Measurements from ENCODE around the gene PET100.

Gene PET100, protein sequence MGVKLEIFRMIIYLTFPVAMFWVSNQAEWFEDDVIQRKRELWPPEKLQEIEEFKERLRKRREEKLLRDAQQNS

DNA sequence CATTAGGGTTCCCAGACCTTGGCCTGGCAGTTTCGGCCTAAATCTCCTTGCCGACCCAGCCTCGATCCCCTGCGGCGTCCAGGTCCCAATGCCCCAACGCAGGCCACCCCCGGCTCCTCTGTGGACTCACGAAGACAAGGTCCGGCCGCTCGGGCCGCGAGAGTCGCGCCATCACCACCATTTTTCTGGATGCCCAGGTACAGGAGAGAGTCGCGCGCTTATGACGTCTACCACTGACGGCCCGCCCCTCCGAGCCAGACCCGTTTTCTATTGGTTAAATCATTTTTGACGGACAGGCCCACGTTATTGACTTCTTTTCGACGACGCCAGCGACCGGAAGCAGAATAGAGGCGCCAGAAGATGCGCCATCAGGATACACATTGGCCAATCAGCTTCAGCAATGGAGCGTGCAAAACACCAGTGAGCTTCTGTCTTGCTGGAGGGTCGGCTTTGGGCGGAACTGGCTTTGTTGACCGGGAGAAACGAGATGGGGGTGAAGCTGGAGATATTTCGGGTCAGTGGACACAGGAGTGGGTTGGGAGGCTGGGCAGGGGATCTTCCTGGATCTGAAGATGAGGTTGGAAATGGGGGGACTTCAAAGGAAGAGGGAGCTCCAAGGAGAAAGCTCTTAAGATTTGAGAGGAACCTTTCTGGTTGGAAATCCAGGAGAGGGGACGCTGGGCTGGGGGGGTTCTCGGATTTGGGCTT is at the start of gene PET100, which contains the start of gene XAB2:
TSS of gene PET100 (plus strand) at position 447 of the 708 bp plus-strand sequence. CDS start at position 488, 41 bp downstream.
TSS of gene XAB2 (minus strand) at position 199 of the 708 bp plus-strand sequence. CDS start at position 181, 18 bp downstream.
- no peaks in the 10 kb centered on the region for H3K27me3 ChIP-seq (ENCODE audit: insufficient read depth, low read depth, severe bottlenecking)
- peak; percentile 96 for DNase-seq
- H3K36me3 ChIP-seq: peaks cover 33% of the 10 kb centered on the region
- no peaks in the 10 kb centered on the region for H3K9me3 ChIP-seq (ENCODE audit: severe bottlenecking)
- TF ChIP-seq, protein P1, sequence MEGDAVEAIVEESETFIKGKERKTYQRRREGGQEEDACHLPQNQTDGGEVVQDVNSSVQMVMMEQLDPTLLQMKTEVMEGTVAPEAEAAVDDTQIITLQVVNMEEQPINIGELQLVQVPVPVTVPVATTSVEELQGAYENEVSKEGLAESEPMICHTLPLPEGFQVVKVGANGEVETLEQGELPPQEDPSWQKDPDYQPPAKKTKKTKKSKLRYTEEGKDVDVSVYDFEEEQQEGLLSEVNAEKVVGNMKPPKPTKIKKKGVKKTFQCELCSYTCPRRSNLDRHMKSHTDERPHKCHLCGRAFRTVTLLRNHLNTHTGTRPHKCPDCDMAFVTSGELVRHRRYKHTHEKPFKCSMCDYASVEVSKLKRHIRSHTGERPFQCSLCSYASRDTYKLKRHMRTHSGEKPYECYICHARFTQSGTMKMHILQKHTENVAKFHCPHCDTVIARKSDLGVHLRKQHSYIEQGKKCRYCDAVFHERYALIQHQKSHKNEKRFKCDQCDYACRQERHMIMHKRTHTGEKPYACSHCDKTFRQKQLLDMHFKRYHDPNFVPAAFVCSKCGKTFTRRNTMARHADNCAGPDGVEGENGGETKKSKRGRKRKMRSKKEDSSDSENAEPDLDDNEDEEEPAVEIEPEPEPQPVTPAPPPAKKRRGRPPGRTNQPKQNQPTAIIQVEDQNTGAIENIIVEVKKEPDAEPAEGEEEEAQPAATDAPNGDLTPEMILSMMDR (IDR thresholded peaks at IDR 0.05; ENCODE audit: low read depth, low read length): no peak
- H3K4me3 ChIP-seq (ENCODE audit: low read depth, low read length): peak within 1 kb of the TSS; percentile 92
- peak within 1 kb of the TSS; percentile 93 for H3K27ac ChIP-seq

DNA sequence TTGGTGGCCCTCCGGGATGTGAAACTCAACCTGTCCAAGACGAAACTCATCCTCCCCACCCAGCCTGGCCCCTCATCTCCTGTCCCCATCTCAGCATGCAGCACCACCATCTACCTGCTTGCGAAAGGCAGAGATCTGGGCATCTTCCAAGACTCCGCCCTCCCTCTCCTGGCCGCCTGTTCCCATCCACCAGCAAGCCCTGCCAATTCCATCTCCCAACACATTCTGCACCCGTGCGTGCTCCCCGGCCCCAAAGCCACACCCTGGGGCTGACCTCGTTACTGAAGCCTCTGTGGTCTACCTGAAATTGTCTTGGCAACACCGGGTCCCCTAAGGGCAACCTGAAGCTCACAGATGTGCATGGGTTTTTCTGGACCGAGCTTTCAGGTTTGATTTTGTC is 47.1 kb upstream of the PET100 start:
- H3K27me3 ChIP-seq (ENCODE audit: insufficient read depth, low read depth, severe bottlenecking): no peaks in the 10 kb centered on the region
- no peak overlapping the region for H3K4me3 ChIP-seq (ENCODE audit: low read depth, low read length)
- no peak overlapping the region for H3K27ac ChIP-seq
- no peaks in the 10 kb centered on the region for H3K36me3 ChIP-seq
- no peak for DNase-seq
- no peaks in the 10 kb centered on the region for H3K9me3 ChIP-seq (ENCODE audit: severe bottlenecking)
- TF ChIP-seq, protein P1 (IDR thresholded peaks at IDR 0.05; ENCODE audit: low read depth, low read length): no peak

DNA sequence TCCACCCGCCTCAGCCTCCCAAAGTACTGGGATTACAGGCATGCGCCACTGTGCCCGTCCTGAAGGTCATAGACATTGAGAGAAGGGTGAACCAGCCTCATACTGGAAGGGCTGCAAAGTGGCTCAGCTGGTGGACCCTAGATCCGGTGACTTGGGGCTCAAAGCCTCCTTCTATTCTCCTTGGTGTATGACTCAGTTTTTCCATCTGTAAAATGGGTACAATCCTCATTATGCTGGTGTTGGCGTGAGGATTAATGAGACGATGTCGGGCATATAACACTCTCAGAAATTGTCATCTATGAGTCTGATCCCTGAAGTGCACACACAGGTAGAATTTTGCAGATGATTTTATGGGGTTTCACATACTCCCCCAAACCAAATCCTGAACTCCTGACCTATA is 39.8 kb upstream of the PET100 start:
- Histone ChIP-seq H3K27me3 (ENCODE audit: insufficient read depth, low read depth, severe bottlenecking) (no peaks in the 10 kb centered on the region), H3K9me3 (ENCODE audit: severe bottlenecking) (no peaks in the 10 kb centered on the region), H3K4me3 (ENCODE audit: low read depth, low read length) (no peak overlapping the region), H3K27ac (no peak overlapping the region), H3K36me3 (no peaks in the 10 kb centered on the region)
- DNase-seq: no peak
- TF ChIP-seq, protein P1 (IDR thresholded peaks at IDR 0.05; ENCODE audit: low read depth, low read length): no peak

DNA sequence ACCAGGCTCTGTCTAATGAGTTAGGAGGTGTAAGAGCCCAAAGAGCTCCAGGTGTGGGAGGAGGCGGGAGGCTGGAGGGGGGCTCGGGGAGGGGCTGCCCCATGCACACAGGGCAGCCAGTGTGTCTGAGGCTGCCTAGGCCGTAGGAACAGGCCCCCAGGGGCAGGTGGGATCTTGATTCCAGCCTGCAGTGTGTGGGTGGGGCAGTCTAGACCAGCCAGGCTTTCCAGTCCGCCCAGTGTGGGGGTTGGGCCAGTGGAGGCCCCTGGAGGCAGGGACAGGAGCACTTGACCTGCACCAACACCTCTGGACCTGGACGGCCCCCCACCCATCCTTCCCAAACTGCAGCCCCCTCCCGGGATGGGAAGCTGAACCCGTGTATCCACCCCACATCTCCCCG is 39.3 kb upstream of the PET100 start:
- no peak overlapping the region for H3K4me3 ChIP-seq (ENCODE audit: low read depth, low read length)
- H3K27ac ChIP-seq: no peak overlapping the region
- no peaks in the 10 kb centered on the region for H3K27me3 ChIP-seq (ENCODE audit: insufficient read depth, low read depth, severe bottlenecking)
- TF ChIP-seq, protein P1 (IDR thresholded peaks at IDR 0.05; ENCODE audit: low read depth, low read length): no peak
- no peak for DNase-seq
- H3K9me3 ChIP-seq (ENCODE audit: severe bottlenecking): no peaks in the 10 kb centered on the region
- H3K36me3 ChIP-seq: no peaks in the 10 kb centered on the region

DNA sequence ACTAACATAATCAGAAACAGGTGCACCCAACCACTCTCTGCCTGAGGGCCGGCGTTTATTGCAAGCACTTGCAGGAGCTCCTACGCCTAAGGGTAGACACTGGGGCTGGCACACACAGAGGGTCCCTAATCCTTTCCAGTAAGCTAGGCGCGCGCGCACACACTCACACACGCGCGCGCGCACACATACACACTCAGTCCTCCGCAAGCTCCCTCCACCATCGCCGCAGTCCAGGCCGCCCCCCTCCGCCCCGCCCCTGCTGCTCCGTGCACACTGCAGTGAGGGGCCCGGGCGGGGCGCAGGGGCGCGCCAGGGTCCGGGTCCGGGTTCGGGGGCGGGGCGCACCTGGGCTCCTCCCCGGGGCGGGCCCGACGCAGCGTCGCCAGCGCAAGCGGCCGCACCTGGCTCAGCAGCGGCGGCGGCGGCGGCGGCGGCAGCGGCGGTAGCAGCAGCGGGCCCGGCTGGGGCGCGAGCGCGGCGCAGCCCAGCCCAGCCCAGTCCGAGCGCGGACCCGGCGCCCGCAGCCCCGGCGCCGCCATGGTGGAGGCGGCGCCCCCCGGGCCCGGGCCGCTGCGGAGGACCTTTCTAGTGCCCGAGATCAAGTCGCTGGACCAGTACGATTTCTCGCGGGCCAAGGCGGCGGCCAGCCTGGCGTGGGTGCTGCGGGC is 34.0 kb upstream of the PET100 start, which contains the start of gene CAMSAP3:
TSS of gene CAMSAP3 (plus strand) at position 398 of the 668 bp plus-strand sequence. CDS start at position 538, 140 bp downstream.
- H3K27me3 ChIP-seq (ENCODE audit: insufficient read depth, low read depth, severe bottlenecking): no peaks in the 10 kb centered on the region
- no peaks in the 10 kb centered on the region for H3K36me3 ChIP-seq
- H3K27ac ChIP-seq: peak within 1 kb of the TSS; percentile 6; the same call in 1 of the 2 replicates
- H3K9me3 ChIP-seq (ENCODE audit: severe bottlenecking): no peaks in the 10 kb centered on the region
- peak within 1 kb of the TSS; percentile 67 for H3K4me3 ChIP-seq (ENCODE audit: low read depth, low read length)
- DNase-seq: peak; percentile 86
- TF ChIP-seq, protein P1 (IDR thresholded peaks at IDR 0.05; ENCODE audit: low read depth, low read length): no peak
